GM19468 (cell line): ENCODE measurements around the gene SLC9A9.
A peak's percentile ranks its signal among the peaks of the same experiment; 100 is the strongest.
"Not testable (repeated sequence)": the region's sequence is repeated elsewhere in the genome, so short reads cannot be mapped to it uniquely, and the experiment has no call there.

Source experiments
- ATAC-seq: cut with Tn5 transposase; IDR thresholded peaks from one replicate; pipeline ENCODE4 v1.9.1; 2021; ENCODE audit warnings: mild to moderate bottlenecking, moderate library complexity, moderate number of reproducible peaks; ENCODE audit not compliant: unreplicated experiment; ENCODE audit errors: extremely low read depth

Gene SLC9A9

DNA sequence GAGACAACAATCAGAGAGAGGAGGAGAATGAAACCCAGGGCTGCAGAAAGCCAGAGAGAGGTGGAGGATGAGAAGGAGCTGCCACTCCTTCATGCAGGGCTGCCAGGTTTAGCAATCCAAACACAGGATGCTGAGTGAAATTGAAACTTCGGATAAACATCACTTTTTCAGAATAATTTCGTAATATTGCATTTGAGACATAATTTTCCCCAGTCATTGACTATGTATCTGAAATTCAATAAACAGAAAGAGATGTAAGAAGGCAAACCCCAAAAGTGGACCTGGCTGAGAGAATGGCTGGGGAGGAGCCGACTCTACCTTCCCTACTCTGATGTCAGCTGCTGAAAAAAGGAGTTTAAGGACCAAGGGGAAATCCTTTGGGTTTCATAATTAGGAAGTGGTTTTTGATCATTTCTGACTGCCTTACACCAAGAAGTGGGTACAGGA lies 33.8 kb downstream of the SLC9A9 start:
- no peak for ATAC-seq

DNA sequence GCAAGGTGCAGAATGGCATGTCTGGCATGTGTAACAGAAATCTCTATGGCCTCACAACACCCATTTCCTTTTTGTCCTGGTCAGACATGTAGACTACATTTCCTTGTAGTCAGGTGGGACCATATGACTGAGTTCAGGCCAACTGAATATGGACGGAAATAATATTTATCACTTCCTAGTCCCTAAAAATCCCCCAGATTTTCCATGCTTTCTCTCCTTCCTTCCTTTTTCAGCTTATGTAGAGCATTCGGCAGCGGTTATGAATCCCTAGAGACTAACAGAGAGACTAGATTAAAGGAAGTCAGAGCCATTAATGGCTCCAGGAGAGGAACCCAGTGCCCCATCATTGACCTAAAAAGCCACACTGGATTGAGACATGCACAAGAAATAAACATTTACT lies 35.8 kb downstream of the SLC9A9 start:
- no peak for ATAC-seq

DNA sequence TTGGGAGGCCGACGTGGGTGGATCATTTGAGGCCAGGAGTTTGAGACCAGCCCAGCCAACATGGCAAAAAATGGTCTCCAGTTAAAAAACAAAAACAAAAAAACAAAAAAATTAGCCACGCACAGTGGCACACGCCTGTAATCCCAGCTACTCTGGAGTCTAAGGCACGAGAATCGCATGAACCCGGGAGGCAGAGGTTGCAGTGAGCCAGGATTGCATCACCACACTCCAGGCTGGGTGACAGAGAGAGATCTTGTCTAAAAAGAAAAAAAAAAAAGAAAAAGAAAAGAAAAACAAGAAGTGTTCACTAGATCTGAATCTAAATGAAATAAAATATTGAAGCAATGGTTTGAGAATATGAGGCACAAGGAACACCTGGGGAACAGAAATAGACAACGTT lies 36.7 kb downstream of the SLC9A9 start:
- no peak for ATAC-seq

DNA sequence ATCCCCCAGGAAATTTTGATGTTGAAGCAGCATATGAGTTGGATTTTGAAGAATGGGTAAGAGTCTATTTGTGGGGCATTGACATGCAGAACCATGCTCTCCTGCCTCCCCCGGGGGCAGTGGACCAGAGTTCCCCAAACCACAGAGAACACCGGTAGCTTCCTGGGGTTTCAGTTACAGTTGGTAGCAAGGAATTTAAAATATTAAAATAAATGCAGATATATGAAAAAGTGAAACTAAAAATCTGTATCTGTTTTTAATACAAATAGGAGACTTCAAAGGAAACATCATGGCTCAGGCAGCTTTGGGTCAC lies 37.4 kb downstream of the SLC9A9 start:
- ATAC-seq = peak; percentile 26

DNA sequence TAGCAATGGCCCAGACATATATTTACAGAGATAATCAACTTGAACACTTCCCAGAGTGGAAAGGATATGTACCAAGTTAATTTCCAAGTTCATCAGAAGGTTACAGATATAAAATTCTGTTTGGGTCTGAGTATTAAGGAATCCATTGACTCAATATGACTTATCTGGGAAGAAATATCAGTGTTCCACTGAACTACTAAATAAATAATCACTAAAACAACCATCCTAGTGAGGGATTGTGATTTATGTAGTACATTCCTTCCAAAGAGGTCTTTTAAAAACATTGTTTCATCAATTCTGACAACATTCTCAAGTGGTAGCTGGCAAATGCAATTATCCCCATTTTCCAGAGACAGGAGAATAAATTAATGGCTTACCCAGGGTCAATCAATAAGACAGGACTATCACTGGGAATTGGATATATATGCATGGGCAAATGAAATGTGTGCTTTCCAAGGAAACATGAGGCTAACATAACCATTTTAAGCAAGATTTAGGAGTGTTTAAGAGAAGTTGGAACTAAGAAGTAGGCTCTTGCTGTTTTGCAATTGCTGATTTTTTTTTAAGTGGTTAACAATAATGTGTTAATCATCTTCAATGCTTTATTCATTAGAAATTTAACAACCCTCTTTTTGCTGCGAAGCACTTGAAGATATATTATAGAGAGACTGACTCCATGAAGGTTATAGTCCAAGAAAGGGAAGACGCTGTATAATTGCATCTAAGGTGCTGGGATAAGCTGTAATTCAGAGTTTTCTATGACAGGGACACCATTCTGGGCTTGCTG lies 37.9 kb downstream of the SLC9A9 start:
- no peak for ATAC-seq

DNA sequence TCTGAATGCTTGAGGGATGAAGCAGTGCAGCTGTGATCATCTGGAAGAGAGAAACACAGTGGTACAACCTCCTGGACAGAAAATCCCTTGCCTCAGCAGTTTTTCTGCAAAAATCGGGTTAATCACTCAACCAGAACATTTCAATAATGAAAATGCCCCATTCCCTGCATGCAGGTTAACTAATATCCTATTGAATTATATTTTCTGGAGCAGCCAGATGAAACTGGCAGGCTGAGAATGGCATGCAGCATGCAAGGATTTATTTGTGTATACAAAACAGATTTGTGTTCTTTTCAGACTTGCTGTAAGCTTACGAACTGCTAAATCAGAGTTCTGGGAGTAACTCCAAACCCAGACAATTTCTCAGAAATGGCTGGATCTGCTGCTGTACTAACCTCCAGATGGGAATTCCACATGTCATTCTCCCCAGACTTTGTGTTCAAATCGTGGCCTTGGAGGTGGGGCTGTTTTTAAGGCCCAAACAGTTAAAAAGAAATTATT lies 39.1 kb downstream of the SLC9A9 start:
- ATAC-seq = no peak

DNA sequence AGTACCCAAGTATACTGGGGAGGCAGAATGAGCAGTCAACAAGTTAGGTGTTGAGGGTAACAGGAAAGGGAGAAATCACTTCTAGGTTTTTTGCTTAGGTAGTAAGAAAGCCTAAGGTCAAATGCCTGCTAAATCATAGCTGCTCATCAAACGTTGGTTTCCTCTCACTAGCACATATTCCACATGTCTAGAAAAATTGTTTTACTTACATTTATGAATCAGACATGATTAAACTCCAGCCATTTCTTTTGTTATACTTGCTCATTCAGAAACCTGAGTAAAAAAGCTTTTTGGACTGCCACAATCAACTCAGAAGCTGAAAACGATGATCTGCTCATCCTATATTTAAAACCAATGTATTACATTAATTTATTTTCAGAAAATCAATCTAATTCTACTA lies 40.2 kb downstream of the SLC9A9 start:
- no peak for ATAC-seq

DNA sequence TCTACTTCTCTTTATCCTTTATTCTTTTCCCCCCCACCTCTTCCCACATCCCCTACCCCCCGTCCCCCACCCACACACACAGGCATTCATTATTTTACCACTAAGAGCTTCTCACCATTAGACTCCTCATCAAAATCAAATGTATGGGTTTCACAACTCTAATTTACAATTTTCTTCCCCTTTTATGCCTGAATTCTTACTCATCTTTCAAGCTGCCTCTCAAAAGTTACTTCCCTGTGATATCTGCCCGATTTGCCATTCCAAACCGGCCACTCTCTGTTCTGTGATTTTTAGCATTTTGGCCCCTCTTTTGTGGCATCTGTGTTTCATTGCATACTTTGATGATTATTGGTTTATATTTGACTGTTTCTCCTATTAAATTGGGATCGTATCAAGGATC lies 42.2 kb downstream of the SLC9A9 start:
- ATAC-seq = no peak

DNA sequence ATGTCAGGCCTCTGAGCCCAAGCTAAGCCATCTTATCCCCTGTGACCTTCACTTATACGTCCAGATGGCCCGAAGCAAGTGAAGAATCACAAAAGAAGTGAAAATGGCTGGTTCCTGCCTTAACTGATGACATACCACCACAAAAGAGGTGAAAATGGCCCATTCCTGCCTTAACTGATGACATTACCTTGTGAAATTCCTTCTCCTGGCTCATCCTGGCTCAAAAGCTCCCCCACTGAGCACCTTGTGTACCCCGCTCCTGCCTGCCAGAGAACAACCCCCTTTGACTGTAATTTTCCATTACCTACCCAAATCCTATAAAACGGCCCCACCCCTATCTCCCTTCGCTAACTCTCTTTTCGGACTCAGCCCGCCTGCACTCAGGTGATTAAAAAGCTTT lies 42.8 kb downstream of the SLC9A9 start:
- ATAC-seq = not testable (repeated sequence)

DNA sequence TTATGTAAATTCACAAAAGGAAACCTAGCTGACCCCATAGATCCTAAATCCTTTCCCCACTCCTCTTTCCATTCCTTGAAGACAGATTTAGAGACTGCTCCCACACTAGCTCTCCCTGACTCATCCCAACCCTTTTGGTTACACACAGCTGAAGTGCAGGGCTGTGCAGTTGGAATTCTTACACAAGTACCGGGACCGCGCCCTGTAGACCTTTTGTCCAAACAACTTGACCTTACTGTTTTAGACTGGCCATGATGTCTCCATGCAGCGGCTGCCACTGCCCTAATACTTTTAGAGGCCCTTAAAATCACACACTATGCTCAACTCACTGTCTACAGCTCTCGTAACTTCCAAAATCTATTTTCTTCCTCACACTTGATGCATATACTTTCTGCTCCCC lies 47.2 kb downstream of the SLC9A9 start:
- not testable (repeated sequence) for ATAC-seq

DNA sequence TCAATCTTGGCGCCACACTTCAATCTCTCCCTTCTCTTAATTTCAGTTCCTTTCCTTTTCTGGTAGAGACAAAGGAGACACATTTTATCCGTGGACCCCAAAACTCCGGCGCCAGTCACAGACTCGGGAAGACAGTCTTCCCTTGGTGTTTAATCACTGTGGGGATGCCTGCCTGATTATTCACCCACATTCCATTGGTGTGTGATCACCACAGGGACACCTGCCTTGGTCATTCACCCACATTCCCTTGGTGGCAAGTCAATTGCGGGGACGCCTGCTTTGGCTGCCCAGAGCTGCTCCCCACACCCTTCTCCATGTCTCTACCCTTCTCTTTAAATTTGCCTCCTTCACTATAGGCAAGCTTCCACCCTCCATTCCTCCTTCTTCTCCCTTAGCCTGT lies 50.1 kb downstream of the SLC9A9 start:
- not testable (repeated sequence) for ATAC-seq

DNA sequence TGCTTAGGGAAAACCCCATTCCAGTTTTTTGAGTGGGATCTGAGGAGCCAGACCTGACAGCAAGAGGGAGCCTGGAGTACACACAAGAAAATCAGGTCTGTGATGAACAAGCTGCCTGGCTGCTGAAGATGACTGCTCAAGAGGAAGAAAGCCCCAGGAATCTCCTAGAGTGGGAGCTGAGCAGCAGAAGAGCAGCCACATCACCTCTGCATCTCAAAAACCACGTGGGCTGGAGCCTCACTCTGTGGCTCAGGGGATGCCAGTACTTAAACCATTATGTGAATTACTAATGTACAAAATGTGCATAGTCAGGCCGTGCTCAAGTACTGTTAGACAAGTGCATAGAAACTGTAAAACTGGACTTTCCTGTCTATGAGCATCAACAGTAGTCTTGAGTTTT lies 52.4 kb downstream of the SLC9A9 start:
- ATAC-seq = no peak

DNA sequence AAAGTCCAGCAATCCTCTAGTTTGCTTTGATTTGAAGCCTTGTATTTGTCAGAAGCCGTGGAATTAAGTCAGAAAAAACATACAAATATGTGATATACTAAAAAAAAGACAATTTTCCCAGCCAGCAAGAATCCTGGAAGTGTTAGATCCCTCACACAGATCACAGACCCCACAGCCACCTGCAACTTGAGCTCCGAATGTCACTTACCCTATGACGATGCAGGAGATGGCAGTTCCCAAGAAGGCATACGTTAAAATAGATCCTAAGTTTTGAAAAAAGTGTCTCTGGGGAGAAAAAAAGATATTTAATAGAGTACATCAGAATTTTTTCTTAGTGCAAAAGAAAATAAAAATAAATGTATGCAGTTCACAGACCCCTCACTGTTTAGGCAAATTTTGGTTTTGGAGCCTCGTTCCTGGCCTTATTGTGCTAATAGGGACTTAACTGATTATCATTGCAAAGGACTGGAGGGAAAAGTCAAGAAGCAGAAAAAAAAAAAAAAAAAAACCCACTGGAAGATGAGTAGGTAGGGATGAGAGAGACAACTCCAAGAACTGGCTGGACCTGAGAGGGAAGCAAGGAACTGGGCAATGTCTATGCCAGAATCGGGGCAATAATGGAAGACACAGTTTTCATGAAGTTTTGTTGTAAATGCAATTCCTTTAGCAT lies 53.3 kb downstream of the SLC9A9 start:
- no peak for ATAC-seq

DNA sequence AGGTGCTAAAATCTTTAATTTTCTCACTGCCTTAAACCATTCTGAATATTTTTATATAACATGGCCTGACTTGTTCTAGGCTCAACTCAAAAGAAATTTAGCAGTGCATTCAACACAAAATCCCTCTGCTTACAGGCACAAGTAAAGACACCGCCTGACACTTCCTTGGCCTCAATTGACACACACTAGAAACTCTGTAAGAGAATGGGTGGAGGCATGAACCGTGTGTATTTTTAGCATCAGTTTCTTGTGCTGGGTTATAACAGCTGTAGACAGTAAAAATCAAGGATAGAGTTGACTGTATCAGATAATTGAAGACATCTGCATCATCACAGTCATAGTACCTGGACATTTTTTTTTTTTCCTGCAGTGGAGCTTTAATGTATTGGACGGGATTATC lies 54.3 kb downstream of the SLC9A9 start:
- ATAC-seq = no peak

DNA sequence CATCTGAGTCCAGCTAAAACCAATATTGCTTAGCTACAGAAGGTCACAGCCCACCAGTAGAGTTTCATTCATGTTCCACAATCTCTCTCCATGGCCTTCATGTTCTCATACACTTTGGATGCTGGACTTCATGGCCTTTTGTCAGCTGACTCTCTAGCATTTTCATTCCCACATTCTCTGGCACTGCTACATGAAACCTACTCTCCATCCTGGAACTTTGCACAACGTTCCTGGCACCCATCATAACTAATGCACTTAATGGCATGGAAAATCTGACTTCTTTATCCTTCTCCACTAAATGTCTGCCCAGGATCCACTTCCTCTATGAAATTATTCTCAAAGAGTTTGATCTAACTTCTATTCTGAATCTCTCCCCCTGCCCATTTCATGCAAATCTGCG lies 56.9 kb downstream of the SLC9A9 start:
- no peak for ATAC-seq

DNA sequence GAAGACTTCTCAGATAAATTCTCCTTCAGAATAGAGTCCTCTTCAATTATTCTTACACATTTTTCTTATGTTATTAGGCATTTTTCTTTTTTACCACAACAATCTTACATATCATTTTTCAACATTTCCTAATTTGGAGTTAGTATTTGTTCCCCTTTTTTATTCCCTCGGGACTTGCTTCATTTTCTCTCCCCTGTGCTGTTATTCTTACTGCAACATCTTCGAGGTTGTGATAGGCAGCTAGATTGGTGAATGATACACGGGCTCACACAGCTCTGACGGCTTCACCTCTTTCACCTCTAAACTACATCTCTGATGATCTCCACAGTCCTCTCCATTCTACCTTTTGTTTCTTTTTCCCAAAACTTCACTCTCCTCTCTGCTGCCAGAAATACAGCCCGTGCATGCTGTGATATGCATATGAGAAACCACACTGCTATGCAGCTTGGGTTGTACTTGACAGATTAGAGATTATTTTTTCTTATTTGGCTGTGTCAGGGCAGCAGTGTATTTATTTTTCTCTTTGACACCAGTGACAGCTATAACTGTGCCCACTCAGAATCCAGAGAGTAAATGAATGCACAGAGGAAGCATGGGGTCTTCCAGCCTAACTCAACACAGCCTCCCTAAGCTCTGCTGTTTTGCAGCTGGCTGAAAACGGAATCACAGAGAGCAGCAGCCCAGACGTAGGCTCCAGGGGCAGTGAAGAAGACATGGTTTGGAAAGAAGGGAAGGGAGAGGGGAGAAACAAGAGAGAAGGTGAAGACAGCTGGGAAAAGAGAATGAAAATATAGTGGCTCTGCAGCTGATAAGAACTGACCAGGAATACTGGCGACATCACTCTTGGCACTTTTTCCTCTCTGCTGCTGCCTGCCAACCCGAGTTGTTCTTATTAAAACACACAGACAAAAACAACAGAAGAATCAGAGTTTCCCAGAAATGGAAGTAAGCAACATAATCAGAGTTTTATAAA lies 61.8 kb downstream of the SLC9A9 start:
- no peak for ATAC-seq

DNA sequence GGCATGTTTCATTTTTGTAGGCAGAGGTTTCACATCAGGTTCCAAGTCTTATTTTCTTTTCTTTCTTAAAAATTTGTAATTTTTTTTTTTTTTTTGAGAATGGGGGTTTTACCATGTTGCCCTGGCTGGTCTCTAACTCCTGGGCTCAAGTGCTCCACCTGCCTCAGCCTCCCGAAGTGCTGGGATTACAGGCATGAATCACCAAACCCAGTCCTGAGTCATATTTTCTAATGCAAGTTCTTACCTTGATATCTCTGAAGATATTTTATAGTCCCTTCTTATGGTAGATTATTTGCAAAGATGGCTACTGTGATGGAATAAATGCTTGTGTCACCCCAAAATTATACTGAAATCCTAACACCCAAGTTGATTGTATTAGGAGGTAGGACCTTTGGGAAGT lies 63.8 kb downstream of the SLC9A9 start:
- no peak for ATAC-seq

DNA sequence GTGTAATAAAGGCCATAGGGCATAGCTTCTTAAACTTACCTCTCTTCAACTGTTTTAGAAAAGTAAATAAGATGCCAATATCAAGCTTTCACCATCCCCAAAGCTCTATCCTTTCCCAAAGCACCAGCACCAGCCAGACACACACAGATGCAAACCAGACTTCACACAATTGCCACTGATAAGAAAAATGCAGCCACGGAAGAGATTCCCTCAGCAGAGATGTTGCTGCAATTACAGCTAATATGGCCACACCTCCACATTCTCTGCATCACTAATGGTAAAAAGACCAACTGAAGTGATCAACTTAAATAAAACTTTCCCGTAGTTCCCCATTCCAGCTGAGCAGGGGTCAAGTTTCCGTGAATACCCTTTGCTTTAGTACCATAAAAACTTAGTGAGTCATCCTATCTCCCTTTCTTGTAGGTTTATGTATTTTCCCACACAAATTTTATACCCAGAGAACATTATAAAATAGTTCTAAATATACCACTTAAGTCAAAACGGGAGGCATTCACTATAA lies 64.4 kb downstream of the SLC9A9 start:
- no peak for ATAC-seq

DNA sequence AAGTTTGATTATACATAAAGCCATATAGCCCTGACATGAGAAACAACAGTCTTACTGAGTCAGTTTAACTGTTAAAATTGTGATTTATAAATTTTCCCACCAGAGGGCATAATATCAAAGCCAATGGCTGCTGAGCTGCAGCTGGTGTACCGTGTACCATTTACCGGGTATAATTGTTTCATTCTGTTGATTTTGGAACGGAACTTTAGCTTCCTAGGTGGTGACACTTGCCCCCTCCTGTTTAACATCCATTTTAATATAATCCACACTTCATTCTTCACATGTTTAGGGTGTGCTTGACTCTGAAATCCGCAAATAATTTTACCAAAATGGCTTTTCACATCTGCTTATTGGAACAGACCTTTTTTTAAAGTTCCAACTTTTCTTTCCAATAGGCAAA lies 72.8 kb downstream of the SLC9A9 start:
- ATAC-seq = no peak

DNA sequence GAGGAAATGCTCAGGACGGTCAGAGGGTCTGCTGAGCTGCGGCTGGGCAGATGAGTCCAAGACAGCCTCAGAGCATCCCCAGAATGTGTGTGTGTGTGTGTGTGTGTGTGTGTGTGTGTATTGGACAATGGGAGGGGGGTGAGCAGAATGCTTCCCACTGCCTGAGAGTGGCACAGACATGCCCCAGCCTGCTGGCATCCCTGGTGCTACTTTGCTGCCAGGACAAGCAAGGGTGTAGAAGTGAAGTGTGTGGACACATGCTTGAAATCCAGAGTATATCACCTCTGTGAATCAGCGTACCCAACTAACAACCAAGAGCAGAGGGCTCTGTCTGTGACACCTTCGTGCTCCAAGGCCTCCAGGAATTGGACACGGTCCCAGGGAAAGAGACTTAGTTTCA lies 76.3 kb downstream of the SLC9A9 start:
- ATAC-seq = no peak
